ENCODE measurements around the gene RIMKLB. TPM values are rescaled to one million over a fixed set of nuclear protein-coding genes. Genes with fewer than 3 reads are reported as not detected.

Gene RIMKLB
- polyA plus RNA-seq, 1 donor (not counting 4 experiments of a cell fraction or from before 2014, with no cell fraction given) = 51.1 TPM

DNA sequence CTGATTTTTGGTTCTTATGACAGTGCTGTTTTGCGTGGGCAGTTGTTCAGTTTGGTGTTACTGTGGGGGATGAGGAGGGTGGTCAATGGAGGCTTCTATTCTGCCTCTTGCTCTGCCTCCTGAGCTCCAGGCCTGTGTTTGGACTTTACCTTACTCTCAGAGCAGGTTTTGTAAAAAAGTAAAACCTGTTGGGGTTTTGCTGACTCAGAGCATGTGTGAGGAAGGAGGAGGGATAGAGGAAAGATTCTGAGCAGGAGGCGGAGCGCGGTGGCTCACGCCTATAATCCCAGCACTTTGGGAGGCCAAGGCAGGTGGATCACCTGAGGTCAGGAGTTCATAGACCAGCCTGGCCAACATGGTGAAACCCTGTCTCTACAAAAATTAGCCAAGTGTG, 131.3 kb downstream of the RIMKLB start:
- no peaks in the 10 kb centered on the region for H3K9me1 ChIP-seq (ENCODE audit: control insufficient read depth, extremely low read depth, insufficient read depth, low read length)
- DNase-seq (ENCODE audit: low read depth, low spot score) (no peak), FAIRE-seq (peak; percentile 71)
- no peak overlapping the region for H3K4me3 ChIP-seq (ENCODE audit: control insufficient read depth in 2 of 3, extremely low read depth in 1 of 3, insufficient read depth in 2 of 3, low read depth in 1 of 3, low read length in 3 of 3)
- peak overlapping the region; percentile 50 for H3K4me2 ChIP-seq (ENCODE audit: control insufficient read depth, extremely low read depth, insufficient read depth, low read depth, low read length)
- H2AFZ ChIP-seq (ENCODE audit: control insufficient read depth, low read length) = peak overlapping the region; percentile 83
- no peaks in the 10 kb centered on the region for H3K27me3 ChIP-seq (ENCODE audit: control insufficient read depth, extremely low read depth, insufficient read depth, low read length)
- peak overlapping the region; percentile 71 for H3K27ac ChIP-seq (ENCODE audit: control insufficient read depth, insufficient read depth, low read length)
- H3K9ac ChIP-seq (ENCODE audit: control insufficient read depth, extremely low read depth, insufficient read depth, low read length) = peak overlapping the region; percentile 64
- no peaks in the 10 kb centered on the region for H3K9me3 ChIP-seq (ENCODE audit: control insufficient read depth, low read depth, low read length)
- no peaks in the 10 kb centered on the region for H3K79me2 ChIP-seq (ENCODE audit: control insufficient read depth, insufficient read depth, low read length)
- TF ChIP-seq, protein P1, sequence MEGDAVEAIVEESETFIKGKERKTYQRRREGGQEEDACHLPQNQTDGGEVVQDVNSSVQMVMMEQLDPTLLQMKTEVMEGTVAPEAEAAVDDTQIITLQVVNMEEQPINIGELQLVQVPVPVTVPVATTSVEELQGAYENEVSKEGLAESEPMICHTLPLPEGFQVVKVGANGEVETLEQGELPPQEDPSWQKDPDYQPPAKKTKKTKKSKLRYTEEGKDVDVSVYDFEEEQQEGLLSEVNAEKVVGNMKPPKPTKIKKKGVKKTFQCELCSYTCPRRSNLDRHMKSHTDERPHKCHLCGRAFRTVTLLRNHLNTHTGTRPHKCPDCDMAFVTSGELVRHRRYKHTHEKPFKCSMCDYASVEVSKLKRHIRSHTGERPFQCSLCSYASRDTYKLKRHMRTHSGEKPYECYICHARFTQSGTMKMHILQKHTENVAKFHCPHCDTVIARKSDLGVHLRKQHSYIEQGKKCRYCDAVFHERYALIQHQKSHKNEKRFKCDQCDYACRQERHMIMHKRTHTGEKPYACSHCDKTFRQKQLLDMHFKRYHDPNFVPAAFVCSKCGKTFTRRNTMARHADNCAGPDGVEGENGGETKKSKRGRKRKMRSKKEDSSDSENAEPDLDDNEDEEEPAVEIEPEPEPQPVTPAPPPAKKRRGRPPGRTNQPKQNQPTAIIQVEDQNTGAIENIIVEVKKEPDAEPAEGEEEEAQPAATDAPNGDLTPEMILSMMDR (optimal IDR thresholded peaks at IDR 0.05 in 1 of 3, IDR thresholded peaks at IDR 0.05 in 1 of 3, conservative IDR thresholded peaks at IDR 0.05 in 1 of 3; ENCODE audit: extremely low read depth in 1 of 3, insufficient read depth in 2 of 3, low read length in 3 of 3) = no peak
- TF ChIP-seq EZH2 (IDR thresholded peaks at IDR 0.05; ENCODE audit: low read length) = no peak
- H4K20me1 ChIP-seq (ENCODE audit: control insufficient read depth, extremely low read depth, insufficient read depth, low read length) = no peaks in the 10 kb centered on the region
- H3K36me3 ChIP-seq (ENCODE audit: control insufficient read depth in 2 of 2, extremely low read depth in 1 of 2, insufficient read depth in 2 of 2, low read length in 2 of 2) = no peaks in the 10 kb centered on the region
- dilution Hi-C loops (cut with MboI; ENCODE audit: extremely low pct_ligation_motif_present, low sequenced_read_pairs) = no loop called here
- H3K4me1 ChIP-seq (ENCODE audit: control insufficient read depth, extremely low read depth, insufficient read depth, low read length) = peaks cover 24% of the 10 kb centered on the region

DNA sequence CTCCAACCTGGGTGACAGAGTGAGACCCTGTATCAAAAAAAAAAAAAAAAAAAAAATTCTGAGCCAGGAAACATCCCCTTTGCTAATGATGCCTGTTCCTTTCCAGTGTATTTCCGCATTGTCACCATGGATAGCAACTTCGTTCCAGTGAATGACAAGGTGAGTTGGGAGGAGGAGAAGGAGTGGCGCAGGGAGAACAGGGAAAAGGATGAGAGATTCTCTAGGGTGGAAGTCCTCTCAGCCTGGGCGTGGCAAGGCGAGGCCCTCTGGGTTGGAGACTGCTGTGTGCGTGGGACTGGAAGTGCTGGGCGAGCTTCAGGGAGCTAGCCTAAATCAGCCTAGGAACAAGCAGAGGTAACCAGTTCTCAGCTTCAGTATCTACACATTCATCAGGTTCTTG, 131.8 kb downstream of the RIMKLB start:
- DNase-seq (ENCODE audit: low read depth, low spot score) = no peak

More for the DNA sequence above, 131.8 kb downstream of the RIMKLB start:
- H3K9me3 ChIP-seq (ENCODE audit: control insufficient read depth, low read depth, low read length) = no peaks in the 10 kb centered on the region
- peaks cover 0 to 2% of the 10 kb centered on the region in 2 experiments for H3K36me3 ChIP-seq (ENCODE audit: control insufficient read depth in 2 of 2, extremely low read depth in 1 of 2, insufficient read depth in 2 of 2, low read length in 2 of 2)
- H3K27me3 ChIP-seq (ENCODE audit: control insufficient read depth, extremely low read depth, insufficient read depth, low read length) = no peaks in the 10 kb centered on the region
- H2AFZ ChIP-seq (ENCODE audit: control insufficient read depth, low read length) = no peak overlapping the region
- H3K9ac ChIP-seq (ENCODE audit: control insufficient read depth, extremely low read depth, insufficient read depth, low read length) = no peak overlapping the region
- no peaks in the 10 kb centered on the region for H3K9me1 ChIP-seq (ENCODE audit: control insufficient read depth, extremely low read depth, insufficient read depth, low read length)
- TF ChIP-seq, protein P1 (optimal IDR thresholded peaks at IDR 0.05 in 1 of 3, IDR thresholded peaks at IDR 0.05 in 1 of 3, conservative IDR thresholded peaks at IDR 0.05 in 1 of 3; ENCODE audit: extremely low read depth in 1 of 3, insufficient read depth in 2 of 3, low read length in 3 of 3) = no peak
- no peak for TF ChIP-seq EZH2 (IDR thresholded peaks at IDR 0.05; ENCODE audit: low read length)
- no peak overlapping the region for H3K4me3 ChIP-seq (ENCODE audit: control insufficient read depth in 2 of 3, extremely low read depth in 1 of 3, insufficient read depth in 2 of 3, low read depth in 1 of 3, low read length in 3 of 3)
- no peak for FAIRE-seq
- no peak overlapping the region for H3K4me2 ChIP-seq (ENCODE audit: control insufficient read depth, extremely low read depth, insufficient read depth, low read depth, low read length)
- no peaks in the 10 kb centered on the region for H3K79me2 ChIP-seq (ENCODE audit: control insufficient read depth, insufficient read depth, low read length)
- dilution Hi-C loops (cut with MboI; ENCODE audit: extremely low pct_ligation_motif_present, low sequenced_read_pairs) = no loop called here
- no peak overlapping the region for H3K27ac ChIP-seq (ENCODE audit: control insufficient read depth, insufficient read depth, low read length)
- peaks cover 24% of the 10 kb centered on the region for H3K4me1 ChIP-seq (ENCODE audit: control insufficient read depth, extremely low read depth, insufficient read depth, low read length)
- H4K20me1 ChIP-seq (ENCODE audit: control insufficient read depth, extremely low read depth, insufficient read depth, low read length) = no peaks in the 10 kb centered on the region
